Epidermal melanocyte (primary cell): ENCODE measurements around the gene RCOR3.
"Not testable (repeated sequence)": the region's sequence is repeated elsewhere in the genome, so short reads cannot be mapped to it uniquely, and the experiment has no call there.

Source experiments
- DNase-seq: peaks from one replicate; pipeline ENCODE4 v3.0.0; 2011; ENCODE audit warnings: low spot score; ENCODE audit not compliant: insufficient read length

RCOR3 gene

GRCh38 chr1:211260141-211261107 is 1.3 kb downstream of the RCOR3 start:
- peak; percentile 60 for DNase-seq

- DNase-seq = no peak
Observed at GRCh38 chr1:211261229-211261628, 2.1 kb downstream of the RCOR3 start.

GRCh38 chr1:211263022-211263421 is 3.9 kb downstream of the RCOR3 start:
- not testable (repeated sequence) for DNase-seq

- DNase-seq = no peak
Observed at GRCh38 chr1:211267204-211267857, 8.2 kb downstream of the RCOR3 start.

GRCh38 chr1:211279340-211279739 is 20.2 kb downstream of the RCOR3 start:
- no peak for DNase-seq

GRCh38 chr1:211280910-211281309 is 21.7 kb downstream of the RCOR3 start:
- DNase-seq = no peak

- DNase-seq = no peak
Observed at GRCh38 chr1:211281320-211282022, 22.3 kb downstream of the RCOR3 start.

- DNase-seq = no peak
Observed at GRCh38 chr1:211282023-211282373, 22.8 kb downstream of the RCOR3 start.

- no peak for DNase-seq
Observed at GRCh38 chr1:211285196-211285595, 26.0 kb downstream of the RCOR3 start.

- no peak for DNase-seq
Observed at GRCh38 chr1:211287218-211287617, 28.1 kb downstream of the RCOR3 start.

- DNase-seq = no peak
Observed at GRCh38 chr1:211292411-211292810, 33.2 kb downstream of the RCOR3 start.

GRCh38 chr1:211296396-211296795 is 37.2 kb downstream of the RCOR3 start:
- no peak for DNase-seq

GRCh38 chr1:211305044-211305443 is 45.9 kb downstream of the RCOR3 start:
- no peak for DNase-seq

- DNase-seq = no peak
Observed at GRCh38 chr1:211309617-211310016, 50.5 kb downstream of the RCOR3 start.

- no peak for DNase-seq
Observed at GRCh38 chr1:211313392-211313791, 54.2 kb downstream of the RCOR3 start.

- no peak for DNase-seq
Observed at GRCh38 chr1:211318576-211319280, 59.6 kb downstream of the RCOR3 start.

GRCh38 chr1:211319892-211320291 is 60.7 kb downstream of the RCOR3 start:
- no peak for DNase-seq

- DNase-seq = no peak
Observed at GRCh38 chr1:211320980-211321379, 61.8 kb downstream of the RCOR3 start.

- DNase-seq = not testable (repeated sequence)
Observed at GRCh38 chr1:211321646-211322045, 62.5 kb downstream of the RCOR3 start.

- peak; percentile 84 for DNase-seq
Observed at GRCh38 chr1:211323156-211324063, 64.2 kb downstream of the RCOR3 start.
